GM18508 (cell line): ENCODE measurements around the gene SLC44A5.
"Not testable (repeated sequence)": the region's sequence is repeated elsewhere in the genome, so short reads cannot be mapped to it uniquely, and the experiment has no call there.

Source experiments
- ATAC-seq: cut with Tn5 transposase; IDR thresholded peaks from one replicate; pipeline ENCODE4 v1.9.1; 2021; ENCODE audit warnings: moderate number of reproducible peaks; ENCODE audit not compliant: insufficient read depth, unreplicated experiment

Gene SLC44A5

GRCh38 chr1:75220072-75220471, 390.8 kb downstream of the SLC44A5 start:
- no peak for ATAC-seq

GRCh38 chr1:75214017-75214416, 396.9 kb downstream of the SLC44A5 start:
- no peak for ATAC-seq

- ATAC-seq = no peak
Measured at GRCh38 chr1:75211648-75212047, 399.3 kb downstream of the SLC44A5 start.

- ATAC-seq = no peak
Measured at GRCh38 chr1:75208862-75209261, 402.1 kb downstream of the SLC44A5 start.

GRCh38 chr1:75203415-75204277, 407.3 kb downstream of the SLC44A5 start:
- ATAC-seq = peak; percentile 77

- no peak for ATAC-seq
Measured at GRCh38 chr1:75202751-75203150, 408.2 kb downstream of the SLC44A5 start.

GRCh38 chr1:75198761-75199160, 412.2 kb downstream of the SLC44A5 start:
- ATAC-seq = no peak

- no peak for ATAC-seq
Measured at GRCh38 chr1:75198163-75198562, 412.8 kb downstream of the SLC44A5 start.

GRCh38 chr1:75188892-75189291, 422.0 kb downstream of the SLC44A5 start:
- ATAC-seq = no peak

GRCh38 chr1:75181214-75181955, 429.5 kb downstream of the SLC44A5 start:
- not testable (repeated sequence) for ATAC-seq

GRCh38 chr1:75174031-75174760, 436.7 kb downstream of the SLC44A5 start:
- no peak for ATAC-seq

- no peak for ATAC-seq
Measured at GRCh38 chr1:75172556-75172955, 438.4 kb downstream of the SLC44A5 start.

- ATAC-seq = no peak
Measured at GRCh38 chr1:75171876-75172275, 439.0 kb downstream of the SLC44A5 start.

- ATAC-seq = no peak
Measured at GRCh38 chr1:75170981-75171380, 439.9 kb downstream of the SLC44A5 start.

GRCh38 chr1:75170011-75170410, 440.9 kb downstream of the SLC44A5 start:
- ATAC-seq = no peak

GRCh38 chr1:75166821-75167220, 444.1 kb downstream of the SLC44A5 start:
- ATAC-seq = no peak

GRCh38 chr1:75165264-75165663, 445.6 kb downstream of the SLC44A5 start:
- ATAC-seq = no peak

GRCh38 chr1:75159154-75159553, 451.8 kb downstream of the SLC44A5 start:
- ATAC-seq = no peak
